Activated T-helper 17 cell treated with anti-CD3 and anti-CD28 coated beads, Interleukin-2, amount 50 U/mL, for 72 hours (primary cell): ENCODE data around the gene UBE2O. TPM values are rescaled to one million over a fixed set of nuclear protein-coding genes. Genes with fewer than 3 reads are reported as not detected.

Experiments
- ATAC-seq: fragments of 150-1000 bp; cut with Tn5 transposase; replicated peaks from 2 replicates; pipeline ENCODE4 v1.10.0; 2021; ENCODE audit warnings: mild to moderate bottlenecking, moderate library complexity
- H3K27ac Mint-ChIP-seq: one replicate; pipeline ENCODE4 v1.8.0; 2022; ENCODE audit warnings: mixed read lengths
- H3K27me3 Mint-ChIP-seq: one replicate; pipeline ENCODE4 v1.8.0; 2022; ENCODE audit warnings: mixed read lengths
- H3K36me3 Mint-ChIP-seq: one replicate; pipeline ENCODE4 v1.8.0; 2022; ENCODE audit warnings: low read depth, mild to moderate bottlenecking, mixed read lengths
- H3K4me1 Mint-ChIP-seq: one replicate; pipeline ENCODE4 v1.8.0; 2022; ENCODE audit warnings: mixed read lengths
- H3K4me3 Mint-ChIP-seq: one replicate; pipeline ENCODE4 v1.8.0; 2022; ENCODE audit warnings: mild to moderate bottlenecking, mixed read lengths
- H3K9me3 Mint-ChIP-seq: one replicate; pipeline ENCODE4 v1.8.0; 2022; ENCODE audit warnings: mixed read lengths
- total RNA-seq, 2 donors: library from RNA; stranded (reverse); gene quantifications; one replicate each; pipeline ENCODE4 v1.2.3, GENCODE V29; 2022

Gene UBE2O
- total RNA-seq, 2 donors from 2014 or later, result 35.3 to 38.7 TPM

- Mint-ChIP-seq H3K36me3 (peaks cover 13% of the 10 kb centered on the region), H3K4me1 (peaks cover 17% of the 10 kb centered on the region), H3K27me3 (no peaks in the 10 kb centered on the region), H3K9me3 (no peaks in the 10 kb centered on the region), H3K27ac (peak overlapping the region; percentile 98), H3K4me3 (peak overlapping the region; percentile 92)
- peak; percentile 46 for ATAC-seq
These were observed 39.4 kb upstream of the UBE2O start for GRCh38 chr17:76492123-76492988.

GRCh38 chr17:76491271-76492122 lies 38.5 kb upstream of the UBE2O start:
- H3K4me3 Mint-ChIP-seq, result peak overlapping the region; percentile 92
- no peaks in the 10 kb centered on the region for H3K9me3 Mint-ChIP-seq
- H3K27ac Mint-ChIP-seq, result peak overlapping the region; percentile 98
- peaks cover 15% of the 10 kb centered on the region for H3K4me1 Mint-ChIP-seq
- peaks cover 15% of the 10 kb centered on the region for H3K36me3 Mint-ChIP-seq
- no peaks in the 10 kb centered on the region for H3K27me3 Mint-ChIP-seq
- no peak for ATAC-seq

GRCh38 chr17:76490112-76490710 lies 37.3 kb upstream of the UBE2O start:
- ATAC-seq, result no peak
- H3K4me1 Mint-ChIP-seq, result peaks cover 15% of the 10 kb centered on the region
- H3K36me3 Mint-ChIP-seq, result peaks cover 21% of the 10 kb centered on the region
- peak overlapping the region; percentile 41 for H3K27ac Mint-ChIP-seq
- H3K9me3 Mint-ChIP-seq, result no peaks in the 10 kb centered on the region
- H3K27me3 Mint-ChIP-seq, result no peaks in the 10 kb centered on the region
- H3K4me3 Mint-ChIP-seq, result no peak overlapping the region

- no peaks in the 10 kb centered on the region for H3K27me3 Mint-ChIP-seq
- peaks cover 29% of the 10 kb centered on the region for H3K36me3 Mint-ChIP-seq
- no peak overlapping the region for H3K4me3 Mint-ChIP-seq
- no peak overlapping the region for H3K27ac Mint-ChIP-seq
- peaks cover 5% of the 10 kb centered on the region for H3K4me1 Mint-ChIP-seq
- no peaks in the 10 kb centered on the region for H3K9me3 Mint-ChIP-seq
- no peak for ATAC-seq
These were observed 34.7 kb upstream of the UBE2O start for GRCh38 chr17:76487451-76488192.

GRCh38 chr17:76485569-76485968 lies 32.6 kb upstream of the UBE2O start:
- H3K27me3 Mint-ChIP-seq, result no peaks in the 10 kb centered on the region
- no peaks in the 10 kb centered on the region for H3K4me1 Mint-ChIP-seq
- H3K4me3 Mint-ChIP-seq, result no peak overlapping the region
- peak overlapping the region; percentile 30 for H3K27ac Mint-ChIP-seq
- H3K36me3 Mint-ChIP-seq, result peaks cover 38% of the 10 kb centered on the region
- H3K9me3 Mint-ChIP-seq, result no peaks in the 10 kb centered on the region
- no peak for ATAC-seq

GRCh38 chr17:76484228-76484725 lies 31.3 kb upstream of the UBE2O start:
- H3K27me3 Mint-ChIP-seq, result no peaks in the 10 kb centered on the region
- no peak overlapping the region for H3K4me3 Mint-ChIP-seq
- H3K36me3 Mint-ChIP-seq, result peaks cover 42% of the 10 kb centered on the region
- H3K9me3 Mint-ChIP-seq, result no peaks in the 10 kb centered on the region
- no peak for ATAC-seq
- H3K27ac Mint-ChIP-seq, result peak overlapping the region; percentile 2
- no peaks in the 10 kb centered on the region for H3K4me1 Mint-ChIP-seq

GRCh38 chr17:76481071-76481655 lies 28.2 kb upstream of the UBE2O start:
- Mint-ChIP-seq H3K36me3 (peaks cover 41% of the 10 kb centered on the region), H3K4me3 (no peak overlapping the region), H3K9me3 (no peaks in the 10 kb centered on the region), H3K27ac (peak overlapping the region; percentile 67), H3K4me1 (no peaks in the 10 kb centered on the region), H3K27me3 (no peaks in the 10 kb centered on the region)
- ATAC-seq, result no peak

GRCh38 chr17:76480632-76481031 lies 27.7 kb upstream of the UBE2O start:
- Mint-ChIP-seq H3K4me3 (no peak overlapping the region), H3K9me3 (no peaks in the 10 kb centered on the region), H3K27me3 (no peaks in the 10 kb centered on the region), H3K27ac (peak overlapping the region; percentile 67), H3K36me3 (peaks cover 37% of the 10 kb centered on the region), H3K4me1 (no peaks in the 10 kb centered on the region)
- no peak for ATAC-seq

- no peak overlapping the region for H3K4me3 Mint-ChIP-seq
- no peaks in the 10 kb centered on the region for H3K4me1 Mint-ChIP-seq
- no peaks in the 10 kb centered on the region for H3K27me3 Mint-ChIP-seq
- no peak overlapping the region for H3K27ac Mint-ChIP-seq
- H3K9me3 Mint-ChIP-seq, result no peaks in the 10 kb centered on the region
- ATAC-seq, result no peak
- H3K36me3 Mint-ChIP-seq, result peaks cover 32% of the 10 kb centered on the region
These were observed 26.6 kb upstream of the UBE2O start for GRCh38 chr17:76479515-76480060.

GRCh38 chr17:76478730-76479514 lies 26.0 kb upstream of the UBE2O start:
- Mint-ChIP-seq H3K9me3 (no peaks in the 10 kb centered on the region), H3K4me1 (no peaks in the 10 kb centered on the region), H3K27ac (no peak overlapping the region), H3K36me3 (peaks cover 25% of the 10 kb centered on the region), H3K4me3 (no peak overlapping the region), H3K27me3 (no peaks in the 10 kb centered on the region)
- ATAC-seq, result no peak

GRCh38 chr17:76478097-76478496 lies 25.1 kb upstream of the UBE2O start:
- Mint-ChIP-seq H3K27ac (no peak overlapping the region), H3K27me3 (no peaks in the 10 kb centered on the region), H3K9me3 (no peaks in the 10 kb centered on the region), H3K4me3 (no peak overlapping the region), H3K4me1 (no peaks in the 10 kb centered on the region), H3K36me3 (peaks cover 25% of the 10 kb centered on the region)
- no peak for ATAC-seq

GRCh38 chr17:76477576-76477975 lies 24.6 kb upstream of the UBE2O start:
- H3K4me3 Mint-ChIP-seq, result no peak overlapping the region
- ATAC-seq, result no peak
- H3K27me3 Mint-ChIP-seq, result no peaks in the 10 kb centered on the region
- no peaks in the 10 kb centered on the region for H3K4me1 Mint-ChIP-seq
- no peak overlapping the region for H3K27ac Mint-ChIP-seq
- H3K36me3 Mint-ChIP-seq, result peaks cover 30% of the 10 kb centered on the region
- no peaks in the 10 kb centered on the region for H3K9me3 Mint-ChIP-seq

GRCh38 chr17:76476736-76477135 lies 23.8 kb upstream of the UBE2O start:
- Mint-ChIP-seq H3K27ac (no peak overlapping the region), H3K27me3 (no peaks in the 10 kb centered on the region)

More at GRCh38 chr17:76476736-76477135, 23.8 kb upstream of the UBE2O start:
- Mint-ChIP-seq H3K9me3 (no peaks in the 10 kb centered on the region), H3K4me1 (no peaks in the 10 kb centered on the region), H3K4me3 (no peak overlapping the region), H3K36me3 (peaks cover 26% of the 10 kb centered on the region)
- no peak for ATAC-seq
